Keratinocyte (primary cell): ENCODE measurements around the gene TGM1.

Experiments used
- CTCF ChIP-seq, 3 experiments: IDR thresholded peaks in 1 of 3; conservative IDR thresholded peaks in 1 of 3; optimal IDR thresholded peaks in 1 of 3; 2 replicates in 2 of 3; 3 replicates in 1 of 3; pipeline versions ENCODE3 to v1.5.1; 2011; ENCODE audit warnings: low read length in 3 of 3, mild to moderate bottlenecking in 3 of 3, moderate library complexity in 2 of 3, control low read depth in 1 of 3, inconsistent platforms in 1 of 3; ENCODE audit not compliant: insufficient read depth in 2 of 3; ENCODE audit errors: extremely low read depth in 1 of 3
- EZH2 ChIP-seq: IDR thresholded peaks from one replicate; pipeline ENCODE4 v1.6.1; 2012; ENCODE audit warnings: inconsistent platforms, mild to moderate bottlenecking, low read length, moderate library complexity

- TF ChIP-seq CTCF (optimal IDR thresholded peaks at IDR 0.05 in 1 of 3, IDR thresholded peaks at IDR 0.05 in 1 of 3, conservative IDR thresholded peaks at IDR 0.05 in 1 of 3; ENCODE audit: extremely low read depth in 1 of 3, insufficient read depth in 2 of 3, low read length in 3 of 3) (no peak), EZH2 (no peak)
These were observed 9.5 kb upstream of the TGM1 start for GRCh38 chr14:24272467-24272866.
